GM19238 (cell line): ENCODE data around the gene NOTCH2.

Experiments used
- DNase-seq: peaks from one replicate; pipeline ENCODE4 v3.0.0; 2011; ENCODE audit warnings: low spot score; ENCODE audit not compliant: insufficient read length

NOTCH2 gene

GRCh38 chr1:119909890-119910596, 159.4 kb downstream of the NOTCH2 start:
- no peak for DNase-seq

GRCh38 chr1:119908661-119909060, 160.8 kb downstream of the NOTCH2 start:
- DNase-seq: no peak

GRCh38 chr1:119906927-119907652, 162.4 kb downstream of the NOTCH2 start:
- DNase-seq: no peak

- DNase-seq: no peak
Observed at GRCh38 chr1:119903443-119903835, 166.0 kb downstream of the NOTCH2 start.

GRCh38 chr1:119902775-119903442, 166.6 kb downstream of the NOTCH2 start:
- DNase-seq: no peak

- no peak for DNase-seq
Observed at GRCh38 chr1:119898981-119899720, 170.3 kb downstream of the NOTCH2 start.

- DNase-seq: no peak
Observed at GRCh38 chr1:119898530-119898929, 170.9 kb downstream of the NOTCH2 start.

GRCh38 chr1:119896303-119896702, 173.2 kb downstream of the NOTCH2 start, which contains the start of gene ADAM30:
TSS of gene ADAM30 (minus strand) at chr1:119896515. CDS start at chr1:119896336, 179 bp downstream.
- DNase-seq: no peak

- no peak for DNase-seq
Observed at GRCh38 chr1:119895102-119895501, 174.4 kb downstream of the NOTCH2 start.

- no peak for DNase-seq
Observed at GRCh38 chr1:119893827-119894700, 175.4 kb downstream of the NOTCH2 start.

GRCh38 chr1:119893238-119893791, 176.1 kb downstream of the NOTCH2 start:
- DNase-seq: no peak

GRCh38 chr1:119891386-119891785, 178.1 kb downstream of the NOTCH2 start:
- no peak for DNase-seq

GRCh38 chr1:119888476-119888875, 181.0 kb downstream of the NOTCH2 start:
- DNase-seq: no peak

GRCh38 chr1:119887427-119887826, 182.0 kb downstream of the NOTCH2 start:
- DNase-seq: no peak

- DNase-seq: peak; percentile 11
Observed at GRCh38 chr1:119885903-119886783, 183.3 kb downstream of the NOTCH2 start.

- DNase-seq: no peak
Observed at GRCh38 chr1:119884711-119885110, 184.8 kb downstream of the NOTCH2 start.

GRCh38 chr1:119883826-119884225, 185.6 kb downstream of the NOTCH2 start:
- no peak for DNase-seq

GRCh38 chr1:119882132-119883049, 187.1 kb downstream of the NOTCH2 start:
- DNase-seq: no peak
